SK-N-MC (cell line): ENCODE results near the gene PCGF1.

ENCODE experiments used
- EZH2 ChIP-seq: fragments of 200-600 bp; sonication (generic); IDR thresholded peaks from one replicate; pipeline ENCODE4 v1.6.1; 2017; ENCODE audit warnings: antibody characterized with exemption
- FOXP2 ChIP-seq: optimal IDR thresholded peaks from 2 replicates; pipeline ENCODE3; 2011; ENCODE audit warnings: mild to moderate bottlenecking, moderate library complexity; ENCODE audit not compliant: insufficient read depth; ENCODE audit errors: extremely low read length, control extremely low read depth
- POLR2AphosphoS5 ChIP-seq: IDR thresholded peaks from 2 replicates; pipeline ENCODE4 v1.6.1; 2012; ENCODE audit warnings: mild to moderate bottlenecking, low read depth, low read length, borderline replicate concordance

GRCh38 chr2:74514368-74515270 is 7.1 kb upstream of the PCGF1 start, which contains the start of gene TLX2:
- no peak for TF ChIP-seq POLR2AphosphoS5
- no peak for TF ChIP-seq EZH2
- TF ChIP-seq FOXP2: no peak
